HG03520 (cell line): Measurements from ENCODE around the gene LY6G5B.

ENCODE experiments used
- ATAC-seq: cut with Tn5 transposase; IDR thresholded peaks from one replicate; pipeline ENCODE4 v1.9.1; 2021; ENCODE audit warnings: mild to moderate bottlenecking, moderate library complexity; ENCODE audit not compliant: unreplicated experiment

LY6G5B gene

DNA sequence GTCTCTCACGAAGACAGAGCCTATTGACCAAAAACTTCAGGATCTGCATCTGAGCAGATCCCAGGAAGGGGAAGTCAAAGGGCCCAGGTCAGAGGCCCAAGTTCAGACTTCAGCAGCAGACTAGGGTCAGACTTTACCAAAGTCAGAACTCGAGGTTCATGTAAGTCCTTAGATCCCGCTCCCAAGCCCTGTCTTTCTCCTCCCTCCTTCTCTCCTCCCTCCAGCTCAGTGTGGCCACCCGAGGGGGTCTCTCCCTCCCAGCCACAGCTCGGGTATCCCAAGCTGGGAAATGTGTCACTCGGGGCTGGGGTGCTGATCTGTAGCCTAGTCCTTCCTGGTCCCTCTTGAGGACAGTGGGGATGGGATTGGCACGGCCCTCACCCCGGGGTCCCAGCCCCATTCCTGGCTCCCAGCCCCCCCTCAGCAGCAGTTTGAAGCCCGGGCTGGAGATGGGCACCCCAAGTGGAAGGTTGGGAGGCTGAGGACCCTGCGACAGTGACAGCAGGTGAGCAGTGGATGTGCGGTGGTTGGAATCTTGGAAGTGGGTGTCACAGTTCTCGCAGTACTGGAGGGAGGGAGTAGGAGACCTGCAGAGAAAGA is 7.6 kb upstream of the LY6G5B start:
- ATAC-seq: no peak

GRCh38 chr6:31663126-31663960 is 6.4 kb upstream of the LY6G5B start:
- ATAC-seq: no peak

- ATAC-seq: no peak
Observed at GRCh38 chr6:31663961-31664789, 5.6 kb upstream of the LY6G5B start.

DNA sequence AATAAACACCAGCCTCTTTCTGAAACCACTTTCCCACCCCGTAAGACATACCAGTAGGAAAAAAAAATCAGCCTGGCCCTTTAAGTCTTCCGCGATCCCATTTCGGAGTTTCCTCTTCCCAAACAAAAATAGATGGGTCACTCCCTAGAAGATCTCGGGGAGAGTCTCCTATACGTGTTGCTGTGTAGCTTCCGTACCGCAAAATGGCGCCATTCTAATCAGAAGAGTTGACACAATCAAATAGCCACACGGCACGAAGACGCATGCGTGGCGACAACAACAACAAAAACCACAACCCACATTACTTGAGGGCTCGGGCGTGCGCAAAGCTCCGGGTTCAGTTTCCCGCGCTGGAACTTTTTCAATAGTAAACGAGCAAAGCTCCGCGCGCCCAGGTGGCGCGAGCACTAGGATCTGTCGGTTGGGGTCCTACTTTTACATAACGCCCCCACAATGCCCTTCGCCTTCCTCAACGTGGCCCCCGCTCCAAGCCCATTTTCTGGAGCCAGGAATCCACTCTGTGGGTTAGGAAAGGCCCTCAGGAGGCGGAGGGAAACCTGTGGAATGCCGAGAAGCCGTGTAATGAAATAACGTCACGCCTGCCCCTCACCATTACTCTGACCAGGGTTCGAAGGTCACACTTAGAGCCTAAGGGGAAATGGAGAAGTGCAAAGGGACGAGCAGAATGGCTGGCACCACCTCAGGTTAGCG is 4.8 kb upstream of the LY6G5B start, which contains the start of gene GPANK1:
Gene GPANK1, minus strand, starts transcription at position 208 of the 711 bp plus-strand sequence. CDS start 519 bp downstream, outside the sequence.
- peak; percentile 28 for ATAC-seq

- ATAC-seq: peak; percentile 72
Observed at GRCh38 chr6:31665501-31666336, 4.1 kb upstream of the LY6G5B start, which contains the start of gene CSNK2B. CSNK2B (plus strand) TSS chr6:31666080; CDS start chr6:31666832, 752 bp downstream.

- no peak for ATAC-seq
Observed at GRCh38 chr6:31666337-31666965, 3.3 kb upstream of the LY6G5B start.

- no peak for ATAC-seq
Observed at GRCh38 chr6:31676322-31676903, 6.6 kb downstream of the LY6G5B start.

DNA sequence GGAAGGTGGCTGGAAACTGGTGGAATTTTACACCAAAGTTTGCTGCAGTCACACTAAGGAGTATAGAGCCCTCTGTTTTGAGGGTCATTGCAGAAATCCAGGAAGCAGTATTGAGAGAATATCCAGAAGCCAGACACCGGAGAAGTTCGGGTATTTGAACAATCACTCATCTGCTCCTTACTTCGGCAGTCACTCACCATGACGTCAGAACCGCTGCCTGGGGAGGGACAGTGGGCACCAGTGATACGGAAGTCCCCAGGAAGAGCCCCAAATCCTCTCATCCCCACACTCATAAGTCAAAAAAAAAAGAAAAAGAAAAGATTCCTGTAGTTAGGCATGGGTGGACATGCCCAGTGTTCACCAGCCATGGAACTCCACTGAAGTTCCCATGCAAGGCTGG is 7.1 kb downstream of the LY6G5B start:
- ATAC-seq: no peak

DNA sequence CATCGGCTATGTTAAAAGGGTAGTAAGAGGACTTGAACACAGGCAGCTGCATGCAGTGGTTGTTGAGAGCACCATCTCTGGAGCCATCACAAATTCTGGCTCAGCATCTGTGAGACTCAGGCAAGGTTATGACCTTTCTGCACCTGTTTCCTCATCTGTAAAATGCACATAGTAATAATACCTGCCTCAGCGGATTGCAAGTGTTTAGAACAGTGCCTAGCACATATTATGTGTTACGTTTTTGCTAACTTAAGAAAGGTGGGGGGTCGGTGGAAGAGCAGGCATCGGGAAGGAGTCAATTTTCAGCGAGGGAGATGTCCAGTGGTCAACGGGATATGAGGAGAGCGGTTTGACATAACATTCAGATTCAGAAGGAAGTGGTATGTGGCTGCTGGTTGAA is 8.2 kb downstream of the LY6G5B start:
- ATAC-seq: no peak

DNA sequence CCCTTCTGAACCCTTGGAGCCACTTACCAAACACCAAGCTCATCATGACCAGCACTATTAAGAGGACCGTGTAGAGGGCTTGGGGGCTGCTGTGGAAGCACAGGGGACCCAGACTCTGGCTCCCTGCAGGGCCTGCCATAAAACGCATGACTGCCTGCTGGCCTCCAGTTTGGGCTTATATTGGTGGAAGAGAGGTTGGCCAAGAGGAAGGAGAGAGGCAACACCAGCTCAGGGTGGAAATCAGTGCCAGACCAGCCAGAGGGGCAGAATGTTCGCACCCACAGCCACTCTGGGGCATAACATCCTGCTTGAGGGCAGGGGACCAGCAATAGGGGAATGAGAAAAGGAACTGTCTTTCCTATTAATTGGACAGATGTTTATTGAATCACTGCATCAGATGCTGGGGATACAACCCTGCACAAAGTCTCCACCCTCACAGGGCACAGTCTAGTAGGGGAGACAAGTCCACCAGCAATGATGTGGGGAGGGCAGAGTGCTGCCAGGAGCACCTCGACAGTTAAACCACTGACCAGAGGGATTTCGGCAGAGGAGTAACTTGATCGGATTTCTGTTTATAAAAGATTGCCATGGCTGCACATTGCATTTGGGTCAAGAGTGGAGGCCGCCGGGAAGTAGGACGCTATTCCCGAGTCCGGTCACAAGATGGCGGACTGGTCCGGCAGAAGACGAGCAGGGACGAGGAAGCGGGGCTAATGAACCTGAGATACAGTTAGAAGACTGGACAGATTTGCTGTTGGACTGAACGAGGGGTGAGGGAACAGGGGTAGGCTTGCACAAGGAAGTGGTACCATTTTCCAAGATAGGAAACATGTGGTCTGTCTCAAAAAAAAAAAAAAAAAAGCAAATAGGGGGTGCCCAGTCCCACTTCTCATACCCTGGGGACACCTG is 10.7 kb downstream of the LY6G5B start, which contains the start of gene LY6G5C:
Gene LY6G5C, minus strand, starts transcription at position 842 of the 909 bp plus-strand sequence. Its CDS starts 694 bp downstream, at position 148.
- no peak for ATAC-seq

GRCh38 chr6:31681135-31681671 is 11.4 kb downstream of the LY6G5B start:
- ATAC-seq: no peak

DNA sequence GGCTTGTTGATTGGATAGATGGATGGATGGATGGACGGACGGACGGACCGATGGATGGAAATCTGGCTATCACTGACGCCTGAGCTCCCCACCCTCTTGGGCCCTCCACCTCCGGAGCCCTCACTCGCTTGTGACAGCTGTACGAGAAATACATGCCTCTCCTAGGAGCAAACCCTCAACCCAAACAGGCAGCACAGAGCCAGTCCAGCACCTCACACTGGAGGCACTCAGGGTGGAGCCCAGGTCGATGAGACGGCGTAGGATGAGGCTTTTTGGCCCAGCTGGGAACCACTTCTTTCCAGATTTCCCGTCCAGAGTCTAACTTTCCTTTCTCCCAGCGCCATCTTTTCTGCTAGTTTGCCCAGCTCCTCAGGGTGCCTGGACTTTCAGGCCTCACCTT is 13.8 kb downstream of the LY6G5B start:
- ATAC-seq: no peak

DNA sequence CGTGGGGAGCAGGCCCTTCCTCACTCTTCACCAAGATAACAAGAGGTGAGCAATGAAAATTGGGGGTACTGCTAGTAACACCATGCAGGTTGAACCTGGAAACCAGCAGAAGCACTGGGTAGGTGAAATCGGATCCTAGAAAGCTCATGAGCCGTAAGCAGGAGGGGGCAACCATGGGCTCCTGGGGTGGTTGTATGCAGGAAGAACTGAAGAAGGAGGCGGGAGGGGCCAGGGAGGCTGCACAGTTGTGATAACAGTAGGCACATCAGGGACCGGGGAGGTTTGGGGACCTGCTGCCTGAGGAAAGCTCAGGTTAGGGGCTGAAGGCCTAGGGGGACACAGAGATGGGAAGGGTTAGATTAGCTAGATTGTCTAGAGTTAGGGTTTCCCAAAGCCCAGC is 16.7 kb downstream of the LY6G5B start:
- ATAC-seq: no peak

- no peak for ATAC-seq
Observed at GRCh38 chr6:31687321-31687720, 17.5 kb downstream of the LY6G5B start.

GRCh38 chr6:31687860-31688693 is 18.3 kb downstream of the LY6G5B start:
- no peak for ATAC-seq

GRCh38 chr6:31689249-31690110 is 19.7 kb downstream of the LY6G5B start:
- no peak for ATAC-seq
